ENCODE data around the gene MAK. TPM values are rescaled to one million over a fixed set of nuclear protein-coding genes. Genes with fewer than 3 reads are reported as not detected.
A peak's percentile ranks its signal among the peaks of the same experiment; 100 is the strongest.
"Not testable (repeated sequence)": the region's sequence is repeated elsewhere in the genome, so short reads cannot be mapped to it uniquely, and the experiment has no call there.

Gene MAK
- total and polyA plus RNA-seq, 10 donors = 0.05 to 2.2 (median 0.78) TPM

- DNase-seq = no peak
- Histone ChIP-seq H3K27me3 (replicated peaks in 1 of 7) (no peaks in the 10 kb centered on the region), H3K4me3 (no peak overlapping the region), H3K36me3 (peaks cover 0 to 51% (median 10%) of the 10 kb centered on the region in 6 donors), H3K4me1 (no peaks in the 10 kb centered on the region), H3K9me3 (no peaks in the 10 kb centered on the region), H3K27ac (no peak overlapping the region)
- intact Hi-C loops (cut with DNase I; ENCODE audit: low total_unique reads) = no loop called here
- no peak for TF ChIP-seq POLR2AphosphoS5 (IDR thresholded peaks at IDR 0.05)
- no peak for TF ChIP-seq POLR2A (IDR thresholded peaks at IDR 0.05)
- no peak for TF ChIP-seq CTCF (IDR thresholded peaks at IDR 0.05 in 8 of 11, conservative IDR thresholded peaks at IDR 0.05 in 3 of 11)
- WGBS, 5 donors = 63 to 82% (median 72%) methylated on average over 2 of the region's 2 CpGs
These were observed 75.3 kb downstream of the MAK start for GRCh38 chr6:10763006-10763405.

GRCh38 chr6:10759884-10760329, 78.4 kb downstream of the MAK start:
- no peaks in the 10 kb centered on the region for H3K9me3 ChIP-seq
- H3K27ac ChIP-seq = no peak overlapping the region
- TF ChIP-seq POLR2A (IDR thresholded peaks at IDR 0.05) = no peak
- TF ChIP-seq POLR2AphosphoS5 (IDR thresholded peaks at IDR 0.05) = no peak
- TF ChIP-seq CTCF (IDR thresholded peaks at IDR 0.05 in 8 of 11, conservative IDR thresholded peaks at IDR 0.05 in 3 of 11) = no peak
- 88 to 92% (median 91%) methylated on average over 6 of the region's 6 CpGs for WGBS, 5 donors
- H3K36me3 ChIP-seq = peaks cover 0 to 75% (median 31%) of the 10 kb centered on the region in 6 donors
- H3K4me1 ChIP-seq = no peaks in the 10 kb centered on the region
- intact Hi-C loops (cut with DNase I; ENCODE audit: low total_unique reads) = no loop called here
- no peaks in the 10 kb centered on the region for H3K27me3 ChIP-seq (replicated peaks in 1 of 7)
- DNase-seq = no peak
- H3K4me3 ChIP-seq = no peak overlapping the region

- H3K27ac ChIP-seq = no peak overlapping the region
- 53 to 74% (median 70%) methylated on average over 3 of the region's 3 CpGs for WGBS, 5 donors
- DNase-seq = no peak
- H3K4me1 ChIP-seq = no peaks in the 10 kb centered on the region
- no peaks in the 10 kb centered on the region for H3K9me3 ChIP-seq
- TF ChIP-seq CTCF (IDR thresholded peaks at IDR 0.05 in 8 of 11, conservative IDR thresholded peaks at IDR 0.05 in 3 of 11) = peak in 7 of 11 experiments; percentile 18 to 51 (median 35)
- no peak for TF ChIP-seq POLR2AphosphoS5 (IDR thresholded peaks at IDR 0.05)
- TF ChIP-seq POLR2A (IDR thresholded peaks at IDR 0.05) = no peak
- no peaks in the 10 kb centered on the region for H3K27me3 ChIP-seq (replicated peaks in 1 of 7)
- no peak overlapping the region for H3K4me3 ChIP-seq
- intact Hi-C loops (cut with DNase I; ENCODE audit: low total_unique reads) = no loop called here
- H3K36me3 ChIP-seq = peaks cover 0 to 81% (median 36%) of the 10 kb centered on the region in 6 donors
These were observed 79.0 kb downstream of the MAK start for GRCh38 chr6:10759312-10759839.

GRCh38 chr6:10756085-10756484, 82.3 kb downstream of the MAK start:
- Histone ChIP-seq H3K4me3 (no peak overlapping the region), H3K27ac (no peak overlapping the region)
- WGBS, 5 donors = 82 to 98% (median 89%) methylated on average over 1 of the region's 1 CpG

GRCh38 chr6:10751757-10752156, 86.6 kb downstream of the MAK start:
- H3K36me3 ChIP-seq = peaks cover 0 to 75% (median 45%) of the 10 kb centered on the region in 6 donors
- H3K4me1 ChIP-seq = peaks cover 9 to 52% (median 32%) of the 10 kb centered on the region in 6 donors
- H3K27ac ChIP-seq; H3K27me3 ChIP-seq (replicated peaks in 1 of 7); DNase-seq; H3K9me3 ChIP-seq; intact Hi-C loops (cut with DNase I; ENCODE audit: low total_unique reads); H3K4me3 ChIP-seq: not testable (repeated sequence)
- WGBS, 5 donors = 78 to 96% (median 85%) methylated on average over 3 to 5 of the region's 5 CpGs

More at GRCh38 chr6:10756085-10756484, 82.3 kb downstream of the MAK start:
- TF ChIP-seq POLR2A (IDR thresholded peaks at IDR 0.05) (no peak), POLR2AphosphoS5 (IDR thresholded peaks at IDR 0.05) (no peak), CTCF (IDR thresholded peaks at IDR 0.05 in 8 of 11, conservative IDR thresholded peaks at IDR 0.05 in 3 of 11) (no peak)
- Histone ChIP-seq H3K4me1 (peaks cover 0 to 10% (median 2%) of the 10 kb centered on the region in 6 donors), H3K27me3 (replicated peaks in 1 of 7) (no peaks in the 10 kb centered on the region), H3K36me3 (peaks cover 0 to 99% (median 56%) of the 10 kb centered on the region in 6 donors), H3K9me3 (no peaks in the 10 kb centered on the region)
- no peak for DNase-seq
- intact Hi-C loops (cut with DNase I; ENCODE audit: low total_unique reads) = no loop called here

- 86 to 95% (median 90%) methylated on average over 6 of the region's 6 CpGs for WGBS, 5 donors
- H3K4me3 ChIP-seq; intact Hi-C loops (cut with DNase I; ENCODE audit: low total_unique reads); H3K27me3 ChIP-seq (replicated peaks in 1 of 7); DNase-seq; H3K9me3 ChIP-seq; H3K27ac ChIP-seq: not testable (repeated sequence)
- H3K4me1 ChIP-seq = peaks cover 9 to 59% (median 37%) of the 10 kb centered on the region in 6 donors
- peaks cover 0 to 63% (median 36%) of the 10 kb centered on the region in 6 donors for H3K36me3 ChIP-seq
These were observed 87.8 kb downstream of the MAK start for GRCh38 chr6:10750568-10750967.
